ENCODE data around the gene USH2A.

Gene USH2A

DNA sequence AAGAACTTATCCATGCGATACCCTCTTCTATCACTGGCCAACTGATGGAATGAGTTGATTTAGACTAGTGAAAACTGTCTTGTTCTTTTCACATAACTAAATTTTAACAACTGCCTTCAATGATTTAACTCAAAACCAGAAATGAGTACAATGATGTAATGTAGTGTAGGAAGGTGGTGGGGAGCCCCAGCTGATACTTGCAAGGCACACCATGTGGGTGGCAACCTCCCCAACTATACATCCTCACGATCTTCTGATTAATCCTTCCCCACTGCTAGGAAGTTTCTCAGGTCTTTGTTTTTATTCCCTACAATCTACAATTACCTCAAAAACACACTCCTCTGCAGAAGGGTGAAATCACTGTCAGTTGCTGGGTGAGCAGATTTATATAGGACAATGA, 755.5 kb downstream of the USH2A start:
- Histone ChIP-seq H3K27me3 (ENCODE audit: insufficient read depth, low read length, poor library complexity, severe bottlenecking) (no peaks in the 10 kb centered on the region), H4K20me1 (ENCODE audit: insufficient read depth, low read length, poor library complexity, severe bottlenecking) (no peaks in the 10 kb centered on the region)
- TF ChIP-seq CTCF (conservative IDR thresholded peaks at IDR 0.05; ENCODE audit: low read length) (no peak), EZH2phosphoT487 (IDR thresholded peaks at IDR 0.05; ENCODE audit: borderline replicate concordance) (no peak)

DNA sequence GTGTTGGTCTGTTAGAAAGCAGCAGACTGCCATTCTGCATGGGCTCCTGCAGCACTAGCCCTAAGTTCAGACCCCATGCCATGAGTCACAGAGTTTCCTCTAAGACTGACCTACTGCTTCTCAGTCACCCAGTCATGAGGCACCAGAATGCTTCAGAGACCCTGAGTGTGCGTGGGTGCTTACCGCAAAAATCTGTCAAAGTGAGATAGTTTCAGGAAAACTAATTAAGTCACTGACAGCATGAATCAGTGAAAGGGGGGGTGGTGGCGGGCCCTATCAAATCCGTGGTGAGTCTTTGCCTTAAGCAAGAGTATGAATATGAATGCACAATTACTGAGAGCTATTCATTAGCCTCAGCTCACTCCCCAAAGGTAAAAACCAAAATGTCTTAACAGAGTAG, 758.0 kb downstream of the USH2A start:
- Histone ChIP-seq H3K27me3 (ENCODE audit: insufficient read depth, low read length, poor library complexity, severe bottlenecking) (no peaks in the 10 kb centered on the region), H3K4me2 (ENCODE audit: low read depth, low read length, poor library complexity, severe bottlenecking) (no peak overlapping the region), H3K79me2 (ENCODE audit: insufficient read depth, low read length) (no peaks in the 10 kb centered on the region), H4K20me1 (ENCODE audit: insufficient read depth, low read length, poor library complexity, severe bottlenecking) (no peaks in the 10 kb centered on the region), H3K9me3 (ENCODE audit: insufficient read depth, low read depth, low read length) (no peaks in the 10 kb centered on the region), H3K4me1 (ENCODE audit: insufficient read depth, low read length, poor library complexity, severe bottlenecking) (no peaks in the 10 kb centered on the region), H3K9me2 (replicated peaks; ENCODE audit: low read depth, low read length) (no peaks in the 10 kb centered on the region), H3K36me3 (ENCODE audit: insufficient read depth, low read length) (no peaks in the 10 kb centered on the region), H3F3A (ENCODE audit: low read depth) (no peaks in the 10 kb centered on the region), H3K9ac (ENCODE audit: low read depth, low read length, poor library complexity, severe bottlenecking) (no peak overlapping the region), H3K4me3 (ENCODE audit: low read length, poor library complexity, severe bottlenecking) (no peak overlapping the region), H2AFZ (ENCODE audit: low read length) (no peak overlapping the region)
- TF ChIP-seq CTCF (conservative IDR thresholded peaks at IDR 0.05; ENCODE audit: low read length) (no peak), EZH2phosphoT487 (IDR thresholded peaks at IDR 0.05; ENCODE audit: borderline replicate concordance) (no peak)

More for the DNA sequence above, 755.5 kb downstream of the USH2A start:
- Histone ChIP-seq H3K4me2 (ENCODE audit: low read depth, low read length, poor library complexity, severe bottlenecking) (no peak overlapping the region), H2AFZ (ENCODE audit: low read length) (no peak overlapping the region), H3K79me2 (ENCODE audit: insufficient read depth, low read length) (no peaks in the 10 kb centered on the region), H3K36me3 (ENCODE audit: insufficient read depth, low read length) (no peaks in the 10 kb centered on the region), H3K9me2 (replicated peaks; ENCODE audit: low read depth, low read length) (no peaks in the 10 kb centered on the region), H3K4me1 (ENCODE audit: insufficient read depth, low read length, poor library complexity, severe bottlenecking) (no peaks in the 10 kb centered on the region), H3K4me3 (ENCODE audit: low read length, poor library complexity, severe bottlenecking) (no peak overlapping the region), H3F3A (ENCODE audit: low read depth) (no peaks in the 10 kb centered on the region), H3K9me3 (ENCODE audit: insufficient read depth, low read depth, low read length) (no peaks in the 10 kb centered on the region), H3K9ac (ENCODE audit: low read depth, low read length, poor library complexity, severe bottlenecking) (no peak overlapping the region)

DNA sequence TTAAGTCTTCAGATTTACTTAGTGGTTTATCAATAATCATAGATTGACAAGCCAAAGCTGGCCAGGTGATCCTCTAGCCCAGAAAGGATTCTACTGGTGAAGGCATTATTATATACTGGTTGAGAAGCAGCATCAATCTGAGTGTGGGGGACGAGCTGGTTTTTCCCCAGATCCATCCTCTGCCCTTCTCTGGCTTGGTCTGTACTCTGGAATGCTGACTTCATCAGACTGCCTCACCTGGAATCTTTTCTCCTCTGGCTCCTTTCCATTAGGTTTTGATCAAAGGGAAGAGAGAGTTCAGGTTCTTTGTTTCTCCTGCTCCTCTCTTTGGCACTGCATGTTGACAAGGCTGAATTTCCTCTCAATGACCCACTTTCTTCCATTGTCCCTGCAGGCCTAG, 762.2 kb downstream of the USH2A start:
- Histone ChIP-seq H3F3A (ENCODE audit: low read depth) (no peaks in the 10 kb centered on the region), H3K27me3 (ENCODE audit: insufficient read depth, low read length, poor library complexity, severe bottlenecking) (no peaks in the 10 kb centered on the region), H3K36me3 (ENCODE audit: insufficient read depth, low read length) (no peaks in the 10 kb centered on the region), H3K9me3 (ENCODE audit: insufficient read depth, low read depth, low read length) (no peaks in the 10 kb centered on the region), H3K4me1 (ENCODE audit: insufficient read depth, low read length, poor library complexity, severe bottlenecking) (no peaks in the 10 kb centered on the region), H4K20me1 (ENCODE audit: insufficient read depth, low read length, poor library complexity, severe bottlenecking) (no peaks in the 10 kb centered on the region), H3K4me3 (ENCODE audit: low read length, poor library complexity, severe bottlenecking) (no peak overlapping the region), H3K4me2 (ENCODE audit: low read depth, low read length, poor library complexity, severe bottlenecking) (no peak overlapping the region), H3K79me2 (ENCODE audit: insufficient read depth, low read length) (no peaks in the 10 kb centered on the region), H2AFZ (ENCODE audit: low read length) (no peak overlapping the region), H3K9ac (ENCODE audit: low read depth, low read length, poor library complexity, severe bottlenecking) (no peak overlapping the region), H3K9me2 (replicated peaks; ENCODE audit: low read depth, low read length) (no peaks in the 10 kb centered on the region)
- TF ChIP-seq CTCF (conservative IDR thresholded peaks at IDR 0.05; ENCODE audit: low read length) (no peak), EZH2phosphoT487 (IDR thresholded peaks at IDR 0.05; ENCODE audit: borderline replicate concordance) (no peak)
